Type B pancreatic cell (in vitro differentiated cells): Measurements from ENCODE around the gene ABHD13. TPM values are rescaled to one million over a fixed set of nuclear protein-coding genes. Genes with fewer than 3 reads are reported as not detected.

Experiments
- DNase-seq: peaks from one replicate; pipeline ENCODE4 v3.0.0; 2021; ENCODE audit warnings: mixed read lengths; ENCODE audit not compliant: unreplicated experiment; ENCODE audit errors: extremely low spot score
- H3K27ac Mint-ChIP-seq: 2 replicates; pipeline ENCODE4 v1.8.0; 2021; ENCODE audit warnings: mild to moderate bottlenecking, mixed read lengths
- H3K27me3 Mint-ChIP-seq: 2 replicates; pipeline ENCODE4 v1.8.0; 2021; ENCODE audit warnings: mixed read lengths
- H3K36me3 Mint-ChIP-seq: 2 replicates; pipeline ENCODE4 v1.8.0; 2021; ENCODE audit warnings: mixed read lengths
- H3K4me1 Mint-ChIP-seq: one replicate; pipeline ENCODE4 v1.8.0; 2021; ENCODE audit warnings: mixed read lengths; ENCODE audit not compliant: unreplicated experiment
- H3K4me3 Mint-ChIP-seq: 2 replicates; pipeline ENCODE4 v1.8.0; 2021; ENCODE audit warnings: mild to moderate bottlenecking, mixed read lengths
- H3K9me3 Mint-ChIP-seq: 2 replicates; pipeline ENCODE4 v1.8.0; 2021; ENCODE audit warnings: mixed read lengths
- CTCF ChIP-seq: fragments of 200-600 bp; sonication (generic); conservative IDR thresholded peaks from 2 replicates; pipeline ENCODE4 v1.5.0; 2021; ENCODE audit warnings: antibody characterized with exemption, mild to moderate bottlenecking
- total RNA-seq: library from RNA; stranded (reverse); gene quantifications from 2 replicates; pipeline ENCODE4 v1.2.1, GENCODE V29; 2021; ENCODE audit warnings: low replicate concordance

Gene ABHD13
- total RNA-seq, 1 donor from 2014 or later, result 9.0 TPM

GRCh38 chr13:108195861-108196260 is 22.3 kb upstream of the ABHD13 start:
- Mint-ChIP-seq H3K4me1 (no peaks in the 10 kb centered on the region), H3K27me3 (peaks cover 5% of the 10 kb centered on the region), H3K36me3 (no peaks in the 10 kb centered on the region), H3K4me3 (no peak overlapping the region), H3K27ac (peak overlapping the region; percentile 82), H3K9me3 (peaks cover 4% of the 10 kb centered on the region)
- DNase-seq, result no peak
- TF ChIP-seq CTCF, result no peak

- no peak overlapping the region for H3K4me3 Mint-ChIP-seq
- H3K27me3 Mint-ChIP-seq, result peaks cover 5% of the 10 kb centered on the region
- peaks cover 4% of the 10 kb centered on the region for H3K9me3 Mint-ChIP-seq
- no peaks in the 10 kb centered on the region for H3K36me3 Mint-ChIP-seq
- H3K4me1 Mint-ChIP-seq, result no peaks in the 10 kb centered on the region
- no peak for DNase-seq
- TF ChIP-seq CTCF, result no peak
- H3K27ac Mint-ChIP-seq, result no peak overlapping the region
These were observed 17.3 kb upstream of the ABHD13 start for GRCh38 chr13:108200781-108201398.

GRCh38 chr13:108210551-108210950 is 7.6 kb upstream of the ABHD13 start:
- TF ChIP-seq CTCF, result no peak
- H3K36me3 Mint-ChIP-seq, result peaks cover 10% of the 10 kb centered on the region
- peaks cover 7% of the 10 kb centered on the region for H3K4me1 Mint-ChIP-seq
- no peaks in the 10 kb centered on the region for H3K9me3 Mint-ChIP-seq
- DNase-seq, result no peak
- H3K27ac Mint-ChIP-seq, result no peak overlapping the region
- no peak overlapping the region for H3K4me3 Mint-ChIP-seq
- no peaks in the 10 kb centered on the region for H3K27me3 Mint-ChIP-seq

GRCh38 chr13:108212886-108213285 is 5.3 kb upstream of the ABHD13 start:
- H3K27me3 Mint-ChIP-seq, result no peaks in the 10 kb centered on the region
- TF ChIP-seq CTCF, result no peak
- H3K4me1 Mint-ChIP-seq, result peaks cover 18% of the 10 kb centered on the region
- no peak overlapping the region for H3K27ac Mint-ChIP-seq
- no peak for DNase-seq
- no peaks in the 10 kb centered on the region for H3K9me3 Mint-ChIP-seq
- peaks cover 10% of the 10 kb centered on the region for H3K36me3 Mint-ChIP-seq
- H3K4me3 Mint-ChIP-seq, result no peak overlapping the region

GRCh38 chr13:108213946-108214345 is 4.2 kb upstream of the ABHD13 start:
- DNase-seq, result no peak
- Mint-ChIP-seq H3K4me3 (peak overlapping the region; percentile 92), H3K9me3 (no peaks in the 10 kb centered on the region), H3K4me1 (peaks cover 19% of the 10 kb centered on the region), H3K36me3 (peaks cover 7% of the 10 kb centered on the region), H3K27ac (peak overlapping the region; percentile 87), H3K27me3 (no peaks in the 10 kb centered on the region)
- TF ChIP-seq CTCF, result no peak
